Measurements from ENCODE around the gene FAM53B.

GRCh38 chr10:124593431-124593985 lies 150.7 kb downstream of the FAM53B start:
- no peak for TF ChIP-seq EZH2phosphoT487 (IDR thresholded peaks at IDR 0.05; ENCODE audit: insufficient read depth, low read depth)
- TF ChIP-seq EZH2 (IDR thresholded peaks at IDR 0.05; ENCODE audit: insufficient read depth, poor library complexity, severe bottlenecking): no peak
